HCT116 (cell line): ENCODE measurements around the gene FARP1. TPM values are rescaled to one million over a fixed set of nuclear protein-coding genes. Genes with fewer than 3 reads are reported as not detected.

Source experiments
- ATAC-seq: fragments of 200-7000 bp; cut with Tn5 transposase; 2 replicates; pipeline ENCODE4 v1.9.1; 2020; ENCODE audit warnings: mild to moderate bottlenecking, moderate library complexity
- BruUV-seq: library from RNA; stranded (reverse); fragments of 400-500 nt; replicated peaks from 2 replicates; lab custom pipeline; 2021; lab: Mats Ljungman, UMichigan
- CTCF ChIA-PET: fragments of 300-600 bp; sonication (Branson Sonifier 250); formaldehyde crosslinking; loops from one replicate; lab custom pipeline; 2021; ENCODE audit warnings: antibody characterized with exemption; lab: Charles Lee
- POLR2A ChIA-PET: fragments of 300-600, 350-600 bp; sonication (Branson Sonifier 250); formaldehyde crosslinking; loops from one replicate; lab custom pipeline; 2021; ENCODE audit warnings: antibody characterized with exemption; lab: Charles Lee
- RAD21 ChIA-PET, 2 experiments: fragments of 300-600 bp; sonication (Branson Sonifier 250); formaldehyde crosslinking; loops; one replicate each; lab custom pipeline; 2023; ENCODE audit warnings: low total read pairs in 2 of 2; ENCODE audit not compliant: uncharacterized antibody in 2 of 2, unreplicated experiment in 2 of 2, low non-redundant PET in 1 of 2; lab: Charles Lee
- DNase-seq: peaks from one replicate; pipeline ENCODE4 v3.0.0-alpha.2; 2010; ENCODE audit warnings: low read depth, low spot score
- H2AFZ ChIP-seq: fragments of 200-600 bp; shearing (Covaris generic), sonication (generic); 2 replicates; pipeline ENCODE4 v1.6.1; 2017; ENCODE audit warnings: low read depth, mixed run types, mixed read lengths, antibody characterized with exemption, low read length; ENCODE audit not compliant: poor library complexity, severe bottlenecking
- H3K27ac ChIP-seq: 2 replicates; pipeline ENCODE4 v1.5.1; 2012; ENCODE audit warnings: low read depth, low read length
- H3K27me3 ChIP-seq: fragments of 200-600 bp; sonication (generic); 2 replicates; pipeline ENCODE4 v1.6.1; 2016; ENCODE audit warnings: mixed run types, low read length, mixed read lengths; ENCODE audit not compliant: insufficient read depth
- H3K36me3 ChIP-seq, 2 experiments: fragments of 200-500 bp in 1 of 2; fragments of 200-600 bp in 1 of 2; sonication (Bioruptor generic) in 1 of 2; sonication (generic) in 1 of 2; 2 replicates each; pipeline versions ENCODE4 v1.5.1 to v1.6.1; 2014 to 2016; ENCODE audit warnings: low read length in 2 of 2, inconsistent platforms in 1 of 2, mixed read lengths in 1 of 2, mixed run types in 1 of 2; ENCODE audit not compliant: insufficient read depth in 2 of 2, control insufficient read depth in 1 of 2
- H3K4me1 ChIP-seq, 2 experiments: fragments of 200-600 bp in 1 of 2; sonication (generic) in 1 of 2; 2 replicates each; pipeline versions ENCODE4 v1.5.1 to v1.6.1; 2012 to 2017; ENCODE audit warnings: low read length in 2 of 2, inconsistent platforms in 1 of 2, mild to moderate bottlenecking in 1 of 2, mixed read lengths in 1 of 2, mixed run types in 1 of 2, moderate library complexity in 1 of 2; ENCODE audit not compliant: insufficient read depth in 2 of 2, control insufficient read depth in 1 of 2
- H3K4me2 ChIP-seq: fragments of 200-600 bp; sonication (generic); 2 replicates; pipeline ENCODE4 v1.6.1; 2017; ENCODE audit warnings: mixed run types, low read length, mixed read lengths
- H3K4me3 ChIP-seq, 2 experiments: fragments of 200-600 bp in 1 of 2; sonication (generic) in 1 of 2; replicated peaks in 1 of 2; 2 replicates each; pipeline ENCODE4 v1.5.1; 2011 to 2016; ENCODE audit warnings: low read length in 2 of 2, control low read depth in 1 of 2, low read depth in 1 of 2, mild to moderate bottlenecking in 1 of 2, mixed read lengths in 1 of 2, mixed run types in 1 of 2
- H3K79me2 ChIP-seq: fragments of 200-600 bp; sonication (generic); 2 replicates; pipeline ENCODE4 v1.6.1; 2017; ENCODE audit warnings: mild to moderate bottlenecking, mixed run types, low read length, moderate library complexity, mixed read lengths; ENCODE audit not compliant: insufficient read depth
- H3K9ac ChIP-seq: fragments of 200-600 bp; sonication (generic); 2 replicates; pipeline ENCODE4 v1.6.1; 2016; ENCODE audit warnings: low read length, mixed read lengths
- H3K9me2 ChIP-seq: fragments of 200-600 bp; sonication (generic), shearing (Covaris generic); 2 replicates; pipeline ENCODE4 v1.6.1; 2017; ENCODE audit warnings: mixed run types, mild to moderate bottlenecking, moderate library complexity; ENCODE audit not compliant: insufficient read depth
- H3K9me3 ChIP-seq, 2 experiments: fragments of 200-500 bp in 1 of 2; fragments of 200-600 bp in 1 of 2; sonication (Bioruptor generic) in 1 of 2; sonication (generic) in 1 of 2; 2 replicates each; pipeline ENCODE4 v1.6.1; 2014 to 2017; ENCODE audit warnings: low read length in 2 of 2, mixed read lengths in 2 of 2, inconsistent platforms in 1 of 2, low read depth in 1 of 2, mild to moderate bottlenecking in 1 of 2, mixed run types in 1 of 2, moderate library complexity in 1 of 2; ENCODE audit not compliant: control insufficient read depth in 1 of 2, insufficient read depth in 1 of 2
- H4K20me1 ChIP-seq: fragments of 200-600 bp; sonication (generic), shearing (Covaris generic); 2 replicates; pipeline ENCODE4 v1.6.1; 2017; ENCODE audit warnings: mixed run types, mild to moderate bottlenecking, moderate library complexity; ENCODE audit not compliant: insufficient read depth
- ATF3 ChIP-seq: IDR thresholded peaks from 2 replicates; pipeline ENCODE4 v1.6.1; 2012
- CEBPB ChIP-seq: IDR thresholded peaks from 2 replicates; pipeline ENCODE4 v1.6.1; 2012; ENCODE audit warnings: low read depth
- CTCF ChIP-seq, 3 experiments: fragments of 200-600 bp in 1 of 3; sonication (generic) in 1 of 3; IDR thresholded peaks in 2 of 3; conservative IDR thresholded peaks in 1 of 3; 2 replicates each; pipeline ENCODE4 v1.5.1; 2012 to 2017; ENCODE audit warnings: low read depth in 2 of 3, low read length in 2 of 3, antibody characterized with exemption in 1 of 3, borderline replicate concordance in 1 of 3, control low read depth in 1 of 3, mild to moderate bottlenecking in 1 of 3, mixed read lengths in 1 of 3, mixed run types in 1 of 3, moderate library complexity in 1 of 3; ENCODE audit not compliant: insufficient read depth in 1 of 3
- EGR1 ChIP-seq: IDR thresholded peaks from 2 replicates; pipeline ENCODE4 v1.6.1; 2012; ENCODE audit warnings: low read depth
- ELF1 ChIP-seq: IDR thresholded peaks from 2 replicates; pipeline ENCODE4 v1.6.1; 2012; ENCODE audit warnings: low read depth, borderline replicate concordance
- EZH2 ChIP-seq: fragments of 200-600 bp; sonication (generic); IDR thresholded peaks from 2 replicates; pipeline ENCODE4 v1.6.1; 2017; ENCODE audit warnings: antibody characterized with exemption, mixed run types
- EZH2phosphoT487 ChIP-seq: fragments of 200-600 bp; IDR thresholded peaks from 2 replicates; pipeline ENCODE4 v1.6.1; 2018; ENCODE audit warnings: antibody characterized with exemption, borderline replicate concordance
- FOSL1 ChIP-seq: IDR thresholded peaks from 2 replicates; pipeline ENCODE4 v1.6.1; 2012; ENCODE audit warnings: low read depth
- JUND ChIP-seq: IDR thresholded peaks from 2 replicates; pipeline ENCODE4 v1.6.1; 2012
- MAX ChIP-seq: IDR thresholded peaks from 2 replicates; pipeline ENCODE4 v1.6.1; 2012
- POLR2AphosphoS5 ChIP-seq: IDR thresholded peaks from 2 replicates; pipeline ENCODE4 v1.6.1; 2011; ENCODE audit warnings: mild to moderate bottlenecking, low read depth, low read length, moderate library complexity
- RAD21 ChIP-seq: IDR thresholded peaks from 2 replicates; pipeline ENCODE4 v1.6.1; 2012; ENCODE audit warnings: low read depth, mild to moderate bottlenecking
- SIN3A ChIP-seq: IDR thresholded peaks from 2 replicates; pipeline ENCODE4 v1.6.1; 2012; ENCODE audit warnings: low read depth
- SRF ChIP-seq: IDR thresholded peaks from 2 replicates; pipeline ENCODE4 v1.6.1; 2012; ENCODE audit warnings: low read depth
- TCF7L2 ChIP-seq: IDR thresholded peaks from 2 replicates; pipeline ENCODE4 v1.7.0; 2011; ENCODE audit warnings: borderline replicate concordance, inconsistent platforms; ENCODE audit not compliant: insufficient read depth, insufficient read length; ENCODE audit errors: extremely low read depth
- YY1 ChIP-seq: IDR thresholded peaks from 2 replicates; pipeline ENCODE4 v1.6.1; 2011; ENCODE audit warnings: low read length, low read depth, moderate library complexity, mild to moderate bottlenecking; ENCODE audit not compliant: insufficient replicate concordance; ENCODE audit errors: extremely low read depth
- ZFX ChIP-seq: fragments of 450-650 bp; IDR thresholded peaks from 2 replicates; pipeline ENCODE4 v1.6.1; 2017
- ZNF274 ChIP-seq: fragments of 200-500 bp; sonication (Bioruptor generic); IDR thresholded peaks from 2 replicates; pipeline ENCODE4 v1.6.1; 2014; ENCODE audit warnings: mild to moderate bottlenecking, low read depth, low read length, inconsistent platforms
- intact Hi-C: fragments of 100-400 bp; cut with micrococcal nuclease; formaldehyde crosslinking; loops from 2 replicates; pipeline ENCODE4 v1.10.0; 2022
- total RNA-seq: library from RNA; stranded (reverse); gene quantifications from one replicate; pipeline ENCODE4 v1.2.1, GENCODE V29; 2021; ENCODE audit not compliant: unreplicated experiment
- TF ChIP-seq, protein P1 (sequence below): IDR thresholded peaks from 2 replicates; pipeline ENCODE4 v1.6.1; 2011; ENCODE audit warnings: mild to moderate bottlenecking, low read length, moderate library complexity; ENCODE audit not compliant: insufficient replicate concordance; ENCODE audit errors: extremely low read depth

Gene FARP1
- total RNA-seq, 1 experiment from 2014 or later = 30.5 TPM

DNA sequence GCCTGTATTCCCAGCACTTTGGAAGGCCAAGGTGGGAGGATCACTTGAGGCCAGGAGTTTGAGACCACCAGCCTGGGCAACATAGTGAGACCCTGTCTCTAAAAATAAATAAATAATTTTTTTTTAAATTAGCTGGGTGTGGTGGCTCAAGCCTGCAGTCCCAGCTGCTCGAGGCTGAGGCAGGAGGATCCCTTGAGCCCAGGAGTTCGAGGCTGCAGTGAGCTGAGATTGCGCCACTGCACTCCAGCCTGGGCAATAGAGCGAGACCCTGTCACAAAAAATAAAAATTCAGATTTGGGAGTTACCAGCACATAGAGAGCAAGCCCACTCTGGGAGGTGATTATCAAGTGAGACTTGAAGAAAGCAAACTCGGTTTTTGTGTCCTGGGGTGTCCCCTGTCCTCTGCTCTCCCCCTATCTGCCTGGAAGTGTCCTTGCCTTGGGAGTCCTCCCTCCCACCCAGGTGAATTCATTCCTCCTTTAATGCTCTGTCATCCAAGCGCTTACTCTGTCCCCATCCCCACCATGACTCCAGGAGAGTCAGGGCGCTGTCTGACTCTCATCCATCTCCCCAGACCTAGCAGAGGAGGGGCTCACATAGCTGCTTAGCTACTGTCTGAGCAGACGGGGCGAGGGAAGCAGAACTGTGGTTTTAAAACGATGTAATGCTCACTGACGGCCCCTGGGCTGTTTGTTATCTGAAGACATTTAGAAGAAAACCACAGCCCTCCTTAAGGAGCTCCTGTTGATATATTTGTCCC lies 287.3 kb downstream of the FARP1 start:
- CTCF ChIA-PET = interaction anchor here (1.3 to 1.7 kb wide), 2 partner anchors 397 to 574 kb away, joined by 6 to 8 read pairs; no protein-coding TSS in a partner anchor
- no peaks in the 10 kb centered on the region for H3K79me2 ChIP-seq
- H3K4me2 ChIP-seq = no peak overlapping the region
- H3K36me3 ChIP-seq = no peaks in the 10 kb centered on the region
- H3K9me2 ChIP-seq = no peaks in the 10 kb centered on the region
- POLR2A ChIA-PET = no interaction called here
- no peak overlapping the region for H3K9ac ChIP-seq
- RAD21 ChIA-PET = interaction anchor here in 1 of 2 experiments (1.1 kb wide), 1 partner anchor 574 kb away, joined by 3 read pairs; no protein-coding TSS in a partner anchor
- ATAC-seq (no peak), DNase-seq (no peak)
- no peak overlapping the region for H2AFZ ChIP-seq
- no peaks in the 10 kb centered on the region for H4K20me1 ChIP-seq
- H3K4me3 ChIP-seq = no peak overlapping the region
- BruUV-seq = no TSS peak
- H3K27me3 ChIP-seq = no peaks in the 10 kb centered on the region
- no peak overlapping the region for H3K27ac ChIP-seq
- no peaks in the 10 kb centered on the region for H3K9me3 ChIP-seq
- TF ChIP-seq CEBPB (no peak), EZH2 (no peak), ZFX (no peak), RAD21 (no peak), ATF3 (no peak), EZH2phosphoT487 (no peak), SIN3A (no peak), YY1 (no peak), ZNF274 (no peak), CTCF (IDR thresholded peaks at IDR 0.05 in 2 of 3, conservative IDR thresholded peaks at IDR 0.05 in 1 of 3; ENCODE audit: borderline replicate concordance in 1 of 3, insufficient read depth in 1 of 3, low read depth in 2 of 3, low read length in 2 of 3) (no peak), SRF (no peak), FOSL1 (no peak), JUND (no peak), ELF1 (no peak), TCF7L2 (no peak), EGR1 (no peak), POLR2AphosphoS5 (no peak), MAX (no peak)
- TF ChIP-seq, protein P1, sequence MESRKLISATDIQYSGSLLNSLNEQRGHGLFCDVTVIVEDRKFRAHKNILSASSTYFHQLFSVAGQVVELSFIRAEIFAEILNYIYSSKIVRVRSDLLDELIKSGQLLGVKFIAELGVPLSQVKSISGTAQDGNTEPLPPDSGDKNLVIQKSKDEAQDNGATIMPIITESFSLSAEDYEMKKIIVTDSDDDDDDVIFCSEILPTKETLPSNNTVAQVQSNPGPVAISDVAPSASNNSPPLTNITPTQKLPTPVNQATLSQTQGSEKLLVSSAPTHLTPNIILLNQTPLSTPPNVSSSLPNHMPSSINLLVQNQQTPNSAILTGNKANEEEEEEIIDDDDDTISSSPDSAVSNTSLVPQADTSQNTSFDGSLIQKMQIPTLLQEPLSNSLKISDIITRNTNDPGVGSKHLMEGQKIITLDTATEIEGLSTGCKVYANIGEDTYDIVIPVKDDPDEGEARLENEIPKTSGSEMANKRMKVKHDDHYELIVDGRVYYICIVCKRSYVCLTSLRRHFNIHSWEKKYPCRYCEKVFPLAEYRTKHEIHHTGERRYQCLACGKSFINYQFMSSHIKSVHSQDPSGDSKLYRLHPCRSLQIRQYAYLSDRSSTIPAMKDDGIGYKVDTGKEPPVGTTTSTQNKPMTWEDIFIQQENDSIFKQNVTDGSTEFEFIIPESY = no peak
- intact Hi-C loops = loop anchor here (2.0 kb wide), 2 partner anchors 287 to 397 kb away; partner anchors contain the start of gene FARP1
- H3K4me1 ChIP-seq = peaks cover 0 to 4% of the 10 kb centered on the region in 2 experiments; a peak in 1 of 4 replicates
